ENCODE results near the gene ZNF609. TPM values are rescaled to one million over a fixed set of nuclear protein-coding genes. Genes with fewer than 3 reads are reported as not detected.

Gene ZNF609
- total and polyA plus RNA-seq, 10 of the 15 experiments (the other 5 are each of a cell fraction or from before 2014, with no cell fraction given), result 5.1 to 35.3 (median 13.6) TPM

DNA sequence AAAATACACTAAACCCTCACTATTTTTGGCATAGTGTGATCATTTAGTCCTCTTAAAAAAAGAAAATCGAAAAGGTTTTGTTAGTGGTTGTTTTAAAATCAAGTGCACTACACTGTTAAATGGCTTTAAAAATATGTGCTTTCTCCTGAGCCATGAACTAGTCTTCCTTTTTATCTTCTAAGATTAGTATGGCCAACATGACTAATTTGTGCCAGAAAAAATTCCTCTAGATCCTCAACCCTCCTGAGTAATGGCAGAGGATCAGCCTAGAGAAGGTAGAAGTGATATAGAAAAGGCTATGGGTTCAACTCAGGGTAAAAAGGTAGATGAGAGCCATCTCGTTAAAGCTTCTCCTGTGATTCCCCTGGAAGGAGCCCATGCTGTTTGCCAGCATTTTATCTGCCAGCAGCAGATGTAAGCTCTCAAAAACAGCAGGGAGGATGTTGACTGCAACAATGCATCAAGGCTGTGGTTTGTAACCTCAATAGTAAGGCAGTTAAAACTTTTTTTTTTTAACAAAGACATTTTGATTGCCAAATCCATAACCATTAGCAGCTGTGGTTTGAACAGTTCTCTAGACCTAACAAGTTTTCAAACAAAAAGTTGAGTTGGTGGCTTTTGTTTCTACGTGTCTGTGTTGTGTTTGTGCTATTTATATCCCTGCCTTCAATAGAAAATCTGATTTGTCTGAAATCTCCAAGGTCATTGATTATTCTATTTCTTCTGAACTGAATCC is 30.2 kb upstream of the ZNF609 start (continued):
- TF ChIP-seq SMC3 (IDR thresholded peaks at IDR 0.05; ENCODE audit: borderline replicate concordance, low read length) (peak; percentile 15; the same call in 1 of the 2 replicates), FOXM1 (IDR thresholded peaks at IDR 0.05; ENCODE audit: low read depth, low read length) (peak; percentile 33; the same call in 1 of the 2 replicates), IKZF2 (IDR thresholded peaks at IDR 0.05) (peak; percentile 84 to 87; a peak in 3 of 4 replicates), MEF2A (IDR thresholded peaks at IDR 0.05; ENCODE audit: insufficient read depth, low read depth, low read length) (peak; percentile 68; the same call in 1 of the 2 replicates), KAT2A (conservative IDR thresholded peaks at IDR 0.05; ENCODE audit: control insufficient read depth, low read depth, low read length) (no peak), YY1 (IDR thresholded peaks at IDR 0.05; ENCODE audit: low read depth, low read length) (peak; percentile 50; the same call in 1 of the 2 replicates), ETV6 (conservative IDR thresholded peaks at IDR 0.05 in 1 of 2, IDR thresholded peaks at IDR 0.05 in 1 of 2; ENCODE audit: borderline replicate concordance in 1 of 2, low read depth in 1 of 2) (no peak), TCF12 (IDR thresholded peaks at IDR 0.05; ENCODE audit: low read depth, low read length) (peak; percentile 95), ATF7 (IDR thresholded peaks at IDR 0.05; ENCODE audit: low read depth) (peak; percentile 69), KDM1A (IDR thresholded peaks at IDR 0.05; ENCODE audit: borderline replicate concordance) (no peak), BCL11A (IDR thresholded peaks at IDR 0.05; ENCODE audit: low read depth, low read length) (peak; percentile 61; the same call in 1 of the 2 replicates), ZNF274 (IDR thresholded peaks at IDR 0.05; ENCODE audit: insufficient read depth, insufficient read length) (no peak), HDAC2 (IDR thresholded peaks at IDR 0.05) (no peak), RBBP5 (conservative IDR thresholded peaks at IDR 0.05) (no peak), KLF5 (IDR thresholded peaks at IDR 0.05; ENCODE audit: partially characterized antibody) (no peak), PML (IDR thresholded peaks at IDR 0.05; ENCODE audit: low read length) (no peak), NBN (IDR thresholded peaks at IDR 0.05) (peak; percentile 45; the same call in 1 of the 2 replicates), MXI1 (IDR thresholded peaks at IDR 0.05; ENCODE audit: low read depth, low read length) (peak; percentile 63; the same call in 1 of the 2 replicates), IKZF1 (conservative IDR thresholded peaks at IDR 0.05) (peak; percentile 70; the same call in 1 of the 2 replicates), FOS (IDR thresholded peaks at IDR 0.05; ENCODE audit: borderline replicate concordance, extremely low read depth, insufficient read length) (no peak), POLR2AphosphoS2 (IDR thresholded peaks at IDR 0.05; ENCODE audit: low read depth, low read length) (no peak), MYB (IDR thresholded peaks at IDR 0.05; ENCODE audit: borderline replicate concordance, low read depth, low read length) (peak; percentile 82; the same call in 1 of the 2 replicates), EP300 (IDR thresholded peaks at IDR 0.05; ENCODE audit: borderline replicate concordance in 1 of 2, control insufficient read depth in 1 of 2, low read depth in 2 of 2, low read length in 2 of 2) (peak in 1 of 2 experiments; percentile 55; a peak in 2 of 4 replicates), NFIC (IDR thresholded peaks at IDR 0.05; ENCODE audit: low read depth, low read length) (peak; percentile 57; the same call in 1 of the 2 replicates), ZZZ3 (IDR thresholded peaks at IDR 0.05; ENCODE audit: control insufficient read depth, insufficient read length, low read depth) (no peak), SREBF1 (IDR thresholded peaks at IDR 0.05; ENCODE audit: low read length) (no peak)
- TF ChIP-seq, protein P1, sequence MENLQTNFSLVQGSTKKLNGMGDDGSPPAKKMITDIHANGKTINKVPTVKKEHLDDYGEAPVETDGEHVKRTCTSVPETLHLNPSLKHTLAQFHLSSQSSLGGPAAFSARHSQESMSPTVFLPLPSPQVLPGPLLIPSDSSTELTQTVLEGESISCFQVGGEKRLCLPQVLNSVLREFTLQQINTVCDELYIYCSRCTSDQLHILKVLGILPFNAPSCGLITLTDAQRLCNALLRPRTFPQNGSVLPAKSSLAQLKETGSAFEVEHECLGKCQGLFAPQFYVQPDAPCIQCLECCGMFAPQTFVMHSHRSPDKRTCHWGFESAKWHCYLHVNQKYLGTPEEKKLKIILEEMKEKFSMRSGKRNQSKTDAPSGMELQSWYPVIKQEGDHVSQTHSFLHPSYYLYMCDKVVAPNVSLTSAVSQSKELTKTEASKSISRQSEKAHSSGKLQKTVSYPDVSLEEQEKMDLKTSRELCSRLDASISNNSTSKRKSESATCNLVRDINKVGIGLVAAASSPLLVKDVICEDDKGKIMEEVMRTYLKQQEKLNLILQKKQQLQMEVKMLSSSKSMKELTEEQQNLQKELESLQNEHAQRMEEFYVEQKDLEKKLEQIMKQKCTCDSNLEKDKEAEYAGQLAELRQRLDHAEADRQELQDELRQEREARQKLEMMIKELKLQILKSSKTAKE (IDR thresholded peaks at IDR 0.05; ENCODE audit: low read depth, poor library complexity, severe bottlenecking), result peak; percentile 83
- TF ChIP-seq, protein P2, sequence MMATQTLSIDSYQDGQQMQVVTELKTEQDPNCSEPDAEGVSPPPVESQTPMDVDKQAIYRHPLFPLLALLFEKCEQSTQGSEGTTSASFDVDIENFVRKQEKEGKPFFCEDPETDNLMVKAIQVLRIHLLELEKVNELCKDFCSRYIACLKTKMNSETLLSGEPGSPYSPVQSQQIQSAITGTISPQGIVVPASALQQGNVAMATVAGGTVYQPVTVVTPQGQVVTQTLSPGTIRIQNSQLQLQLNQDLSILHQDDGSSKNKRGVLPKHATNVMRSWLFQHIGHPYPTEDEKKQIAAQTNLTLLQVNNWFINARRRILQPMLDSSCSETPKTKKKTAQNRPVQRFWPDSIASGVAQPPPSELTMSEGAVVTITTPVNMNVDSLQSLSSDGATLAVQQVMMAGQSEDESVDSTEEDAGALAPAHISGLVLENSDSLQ (IDR thresholded peaks at IDR 0.05), result peak; percentile 53; the same call in 1 of the 2 replicates
